ENCODE data around the gene AGPS. TPM values are rescaled to one million over a fixed set of nuclear protein-coding genes. Genes with fewer than 3 reads are reported as not detected.
"Not testable (repeated sequence)": the region's sequence is repeated elsewhere in the genome, so short reads cannot be mapped to it uniquely, and the experiment has no call there.

AGPS gene
- 10 to 100 TPM; 38.8 to 44.6 TPM for total RNA-seq

GRCh38 chr2:177392373-177393202 lies at the start of gene AGPS:
TSS of gene AGPS (plus strand) at chr2:177392773. CDS start at chr2:177392790, 17 bp downstream.
- peaks cover 6 to 17% of the 10 kb centered on the region in 2 donors for H3K36me3 Mint-ChIP-seq (ENCODE audit: insufficient read depth in 2 of 2)
- DNase-seq (peak; percentile 86 to 88), ATAC-seq (replicated peaks in 1 of 2) (peak; percentile 95 to 97)
- no peaks in the 10 kb centered on the region for H3K27me3 Mint-ChIP-seq (ENCODE audit: low read depth)
- H3K27ac Mint-ChIP-seq, result peak within 1 kb of the TSS; percentile 97
- H3K4me3 Mint-ChIP-seq, result peak within 1 kb of the TSS; percentile 93 to 96
- H3K4me1 Mint-ChIP-seq (ENCODE audit: low read depth), result peaks cover 71% of the 10 kb centered on the region
- no peaks in the 10 kb centered on the region for H3K9me3 Mint-ChIP-seq

GRCh38 chr2:177343773-177344172 lies 48.8 kb upstream of the AGPS start:
- no peaks in the 10 kb centered on the region for H3K4me1 Mint-ChIP-seq (ENCODE audit: low read depth)
- H3K9me3 Mint-ChIP-seq, result no peaks in the 10 kb centered on the region
- DNase-seq (no peak), ATAC-seq (replicated peaks in 1 of 2) (no peak)
- H3K27me3 Mint-ChIP-seq (ENCODE audit: low read depth), result no peaks in the 10 kb centered on the region
- H3K4me3 Mint-ChIP-seq, result no peak overlapping the region
- H3K27ac Mint-ChIP-seq, result no peak overlapping the region
- peaks cover 0 to 2% of the 10 kb centered on the region in 2 donors for H3K36me3 Mint-ChIP-seq (ENCODE audit: insufficient read depth in 2 of 2)

- DNase-seq (no peak), ATAC-seq (replicated peaks in 1 of 2) (no peak)
- H3K4me1 Mint-ChIP-seq (ENCODE audit: low read depth), result no peaks in the 10 kb centered on the region
- H3K27me3 Mint-ChIP-seq (ENCODE audit: low read depth), result no peaks in the 10 kb centered on the region
- no peak overlapping the region for H3K27ac Mint-ChIP-seq
- no peaks in the 10 kb centered on the region for H3K9me3 Mint-ChIP-seq
- H3K36me3 Mint-ChIP-seq (ENCODE audit: insufficient read depth in 2 of 2), result peaks cover 0 to 2% of the 10 kb centered on the region in 2 donors
- no peak overlapping the region for H3K4me3 Mint-ChIP-seq
These were observed 48.3 kb upstream of the AGPS start for GRCh38 chr2:177344316-177344715.

- Mint-ChIP-seq H3K27me3 (ENCODE audit: low read depth) (no peaks in the 10 kb centered on the region), H3K9me3 (no peaks in the 10 kb centered on the region), H3K4me1 (ENCODE audit: low read depth) (no peaks in the 10 kb centered on the region), H3K4me3 (no peak overlapping the region), H3K36me3 (ENCODE audit: insufficient read depth in 2 of 2) (peaks cover 0 to 2% of the 10 kb centered on the region in 2 donors), H3K27ac (no peak overlapping the region)
- ATAC-seq (replicated peaks in 1 of 2) (no peak), DNase-seq (no peak)
These were observed 46.4 kb upstream of the AGPS start for GRCh38 chr2:177346192-177346591.

- no peaks in the 10 kb centered on the region for H3K9me3 Mint-ChIP-seq
- DNase-seq, result no peak
- peaks cover 0 to 2% of the 10 kb centered on the region in 2 donors for H3K36me3 Mint-ChIP-seq (ENCODE audit: insufficient read depth in 2 of 2)
- H3K4me3 Mint-ChIP-seq, result no peak overlapping the region
- H3K4me1 Mint-ChIP-seq (ENCODE audit: low read depth), result no peaks in the 10 kb centered on the region
- no peak for ATAC-seq (replicated peaks in 1 of 2)
- H3K27ac Mint-ChIP-seq, result no peak overlapping the region
- H3K27me3 Mint-ChIP-seq (ENCODE audit: low read depth), result no peaks in the 10 kb centered on the region
These were observed 45.0 kb upstream of the AGPS start for GRCh38 chr2:177347570-177347969.

GRCh38 chr2:177348118-177348654 lies 44.4 kb upstream of the AGPS start:
- Mint-ChIP-seq H3K9me3 (no peaks in the 10 kb centered on the region), H3K36me3 (ENCODE audit: insufficient read depth in 2 of 2) (peaks cover 0 to 2% of the 10 kb centered on the region in 2 donors), H3K4me3 (no peak overlapping the region), H3K27ac (no peak overlapping the region), H3K4me1 (ENCODE audit: low read depth) (no peaks in the 10 kb centered on the region), H3K27me3 (ENCODE audit: low read depth) (no peaks in the 10 kb centered on the region)
- no peak for ATAC-seq (replicated peaks in 1 of 2)
- DNase-seq, result no peak

- Mint-ChIP-seq H3K9me3 (no peaks in the 10 kb centered on the region), H3K4me3 (no peak overlapping the region), H3K27ac (no peak overlapping the region), H3K36me3 (ENCODE audit: insufficient read depth in 2 of 2) (peaks cover 0 to 2% of the 10 kb centered on the region in 2 donors), H3K4me1 (ENCODE audit: low read depth) (no peaks in the 10 kb centered on the region), H3K27me3 (ENCODE audit: low read depth) (no peaks in the 10 kb centered on the region)
- DNase-seq (no peak), ATAC-seq (replicated peaks in 1 of 2) (no peak)
These were observed 43.6 kb upstream of the AGPS start for GRCh38 chr2:177348733-177349693.

- not testable (repeated sequence) for DNase-seq; H3K4me3 Mint-ChIP-seq; ATAC-seq (replicated peaks in 1 of 2); H3K36me3 Mint-ChIP-seq (ENCODE audit: insufficient read depth in 2 of 2); H3K27ac Mint-ChIP-seq; H3K9me3 Mint-ChIP-seq; H3K4me1 Mint-ChIP-seq (ENCODE audit: low read depth); H3K27me3 Mint-ChIP-seq (ENCODE audit: low read depth)
These were observed 41.9 kb upstream of the AGPS start for GRCh38 chr2:177350624-177351023.

- not testable (repeated sequence) for H3K4me3 Mint-ChIP-seq, H3K27ac Mint-ChIP-seq
These were observed 41.5 kb upstream of the AGPS start for GRCh38 chr2:177351121-177351520.

GRCh38 chr2:177352441-177353186 lies 40.0 kb upstream of the AGPS start:
- Mint-ChIP-seq H3K27ac (no peak overlapping the region), H3K9me3 (no peaks in the 10 kb centered on the region), H3K4me1 (ENCODE audit: low read depth) (no peaks in the 10 kb centered on the region), H3K27me3 (ENCODE audit: low read depth) (no peaks in the 10 kb centered on the region), H3K36me3 (ENCODE audit: insufficient read depth in 2 of 2) (peaks cover 0 to 2% of the 10 kb centered on the region in 2 donors), H3K4me3 (no peak overlapping the region)
- DNase-seq (no peak), ATAC-seq (replicated peaks in 1 of 2) (no peak)

More at GRCh38 chr2:177351121-177351520, 41.5 kb upstream of the AGPS start:
- DNase-seq; H3K36me3 Mint-ChIP-seq (ENCODE audit: insufficient read depth in 2 of 2); H3K27me3 Mint-ChIP-seq (ENCODE audit: low read depth); H3K4me1 Mint-ChIP-seq (ENCODE audit: low read depth); H3K9me3 Mint-ChIP-seq; ATAC-seq (replicated peaks in 1 of 2): not testable (repeated sequence)

GRCh38 chr2:177353187-177353478 lies 39.4 kb upstream of the AGPS start:
- Mint-ChIP-seq H3K4me1 (ENCODE audit: low read depth) (no peaks in the 10 kb centered on the region), H3K27me3 (ENCODE audit: low read depth) (no peaks in the 10 kb centered on the region), H3K9me3 (no peaks in the 10 kb centered on the region), H3K27ac (no peak overlapping the region), H3K36me3 (ENCODE audit: insufficient read depth in 2 of 2) (no peaks in the 10 kb centered on the region), H3K4me3 (no peak overlapping the region)
- DNase-seq, result no peak
- no peak for ATAC-seq (replicated peaks in 1 of 2)

GRCh38 chr2:177354541-177354940 lies 38.0 kb upstream of the AGPS start:
- not testable (repeated sequence) for H3K4me3 Mint-ChIP-seq; H3K27me3 Mint-ChIP-seq (ENCODE audit: low read depth); ATAC-seq (replicated peaks in 1 of 2); H3K9me3 Mint-ChIP-seq; H3K4me1 Mint-ChIP-seq (ENCODE audit: low read depth); H3K27ac Mint-ChIP-seq; H3K36me3 Mint-ChIP-seq (ENCODE audit: insufficient read depth in 2 of 2); DNase-seq
